Stimulated activated CD4-positive, alpha-beta T cell treated with anti-CD3 and anti-CD28 coated beads, Interleukin-12 subunit alpha, Interleukin-12 subunit beta, amount 100 ng/mL, for 24 hours (primary cell): ENCODE results near the gene SLC27A4.

Experiments
- DNase-seq, 2 experiments: peaks; one replicate each; pipeline ENCODE4 v3.0.0-alpha.2; 2020; ENCODE audit warnings: low read depth in 2 of 2

The SLC27A4 gene

DNA sequence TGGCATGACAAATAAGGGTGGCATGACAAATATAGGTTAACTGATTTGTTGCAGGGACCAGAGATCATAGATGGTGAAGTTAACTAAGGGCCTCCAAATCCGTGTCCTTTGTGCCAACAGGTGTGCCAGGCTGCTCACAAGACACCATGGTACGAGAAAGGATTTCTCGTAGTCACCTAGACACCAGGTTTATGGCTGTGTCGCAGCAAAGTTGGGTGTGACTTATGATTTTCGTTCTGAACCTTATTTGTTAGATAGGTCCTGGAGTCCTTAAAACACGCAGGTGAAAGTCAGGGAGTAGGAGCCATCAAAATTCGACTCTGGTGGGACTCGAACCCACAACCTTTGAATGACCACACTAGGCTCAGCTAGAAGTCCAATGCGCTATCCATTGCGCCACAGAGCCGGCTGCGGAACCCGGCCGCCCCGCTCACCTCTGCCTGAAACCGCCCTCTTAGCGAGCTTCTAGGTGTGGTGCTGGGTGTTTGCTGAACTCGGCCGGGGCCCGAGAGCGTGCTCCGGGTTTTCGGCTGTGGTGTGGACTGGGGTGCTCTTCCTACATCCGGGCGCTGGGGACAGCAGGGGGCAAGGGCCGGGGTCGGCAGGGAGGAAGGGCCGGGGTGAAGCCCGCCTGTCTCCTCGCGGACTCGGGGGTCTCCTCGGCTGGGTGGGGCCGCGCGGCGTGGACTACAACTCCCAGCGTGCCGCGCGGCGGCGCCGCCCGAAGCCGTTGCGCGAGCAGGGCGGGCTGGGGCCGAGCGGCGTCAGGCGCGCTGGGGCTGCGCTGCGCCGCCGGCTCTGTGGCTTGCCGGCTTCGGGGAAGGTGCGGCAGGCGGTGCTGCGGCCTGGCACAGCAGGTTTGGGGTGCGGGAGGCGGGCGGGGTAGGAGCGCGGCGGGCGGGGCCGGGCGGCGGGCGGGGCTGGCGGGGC is at the start of gene SLC27A4:
SLC27A4 (plus strand) TSS at position 767 of the 930 bp plus-strand sequence. CDS start 2,606 bp downstream, outside the sequence.
- DNase-seq, result peak; percentile 65 to 73

- DNase-seq, result no peak
These were observed 48.3 kb upstream of the SLC27A4 start for GRCh38 chr9:128292009-128292408.

- no peak for DNase-seq
These were observed 47.2 kb upstream of the SLC27A4 start for GRCh38 chr9:128293091-128293490.

DNA sequence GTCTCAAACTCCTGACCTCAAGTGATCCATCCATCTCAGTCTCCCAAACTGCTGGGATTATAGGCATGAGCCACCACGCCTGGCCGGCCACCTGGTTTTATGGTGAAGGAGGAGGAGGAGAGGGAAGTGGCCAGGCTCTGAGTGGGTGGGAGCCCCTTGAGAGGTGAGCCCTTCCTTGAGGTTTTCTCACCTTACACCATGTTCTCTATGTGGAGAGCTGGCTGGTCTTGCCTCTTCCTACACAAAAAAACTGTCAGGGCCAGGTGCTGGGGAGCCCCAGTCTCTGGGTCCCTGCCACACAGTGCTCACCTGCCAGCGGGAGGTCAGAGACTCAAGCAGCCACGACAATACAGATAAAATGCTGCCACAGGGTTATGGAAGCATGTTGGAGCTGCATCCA is 46.2 kb upstream of the SLC27A4 start:
- DNase-seq, result no peak

- DNase-seq, result no peak
These were observed 43.7 kb upstream of the SLC27A4 start for GRCh38 chr9:128296340-128297220.

DNA sequence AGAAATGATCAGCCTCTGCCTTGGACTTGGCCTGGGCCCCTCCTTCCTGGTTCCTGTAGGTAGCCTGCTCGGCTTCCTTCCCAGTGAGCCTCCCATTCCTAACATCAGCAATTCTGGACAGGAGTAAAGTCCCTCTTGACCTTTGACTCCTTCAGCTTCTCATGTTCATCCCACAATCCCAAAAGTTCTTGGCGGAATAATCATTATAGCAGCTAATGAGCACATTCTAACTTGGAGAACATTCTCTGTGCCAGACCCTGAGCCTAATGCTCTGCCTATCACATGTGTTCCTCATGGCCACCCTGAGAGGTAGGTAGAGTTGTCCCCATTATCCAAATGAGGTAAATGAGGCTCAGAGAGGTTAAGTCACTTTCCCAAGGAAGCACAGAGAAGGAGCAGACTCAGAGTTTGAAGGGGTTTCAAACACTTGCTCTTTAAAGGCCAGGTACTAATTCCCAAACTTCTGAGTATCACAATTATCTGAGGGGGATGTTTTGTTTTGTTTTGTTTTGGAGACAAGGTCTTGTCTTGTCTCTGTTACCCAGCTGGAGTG is 43.0 kb upstream of the SLC27A4 start:
- no peak for DNase-seq

GRCh38 chr9:128298535-128299482 is 41.5 kb upstream of the SLC27A4 start:
- DNase-seq, result no peak

DNA sequence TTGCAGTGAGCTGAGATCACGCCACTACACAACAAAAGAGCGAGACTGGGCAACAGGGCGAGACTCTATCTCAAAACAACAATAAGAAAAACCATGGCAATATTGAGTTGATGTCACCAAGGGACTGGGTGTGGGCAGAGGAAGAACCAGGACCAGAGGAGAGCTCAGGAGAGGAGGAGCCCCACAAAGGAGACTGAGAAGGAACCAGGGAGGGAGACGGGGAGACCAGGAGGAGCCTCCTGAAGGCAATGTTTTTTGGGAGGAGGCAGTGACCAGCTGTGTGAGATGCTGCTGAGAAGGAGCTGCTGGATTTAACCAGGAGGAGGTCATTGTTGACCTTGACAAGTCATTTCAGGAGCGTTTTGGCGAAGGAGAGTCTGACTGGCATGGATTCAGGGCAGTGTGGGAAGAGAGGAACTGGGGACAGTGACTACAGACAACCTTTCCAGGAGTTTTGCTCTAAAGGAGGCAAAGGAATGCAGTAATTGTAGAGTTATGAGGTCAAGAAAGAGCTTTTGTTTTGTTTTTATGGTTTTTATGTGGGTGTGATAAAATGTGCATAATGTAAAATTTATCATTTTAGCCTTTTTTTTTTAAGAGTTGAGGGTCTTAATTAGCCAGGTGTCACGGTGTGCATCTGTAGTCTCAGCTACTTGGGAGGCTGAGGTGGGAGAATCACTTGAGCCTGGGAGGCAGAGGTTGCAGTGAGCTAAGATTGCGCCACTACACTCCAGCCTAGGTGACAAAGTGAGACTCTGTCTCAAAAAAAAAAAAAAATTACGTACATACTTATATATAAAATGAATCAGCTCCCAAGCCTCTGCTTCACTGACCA is 36.0 kb upstream of the SLC27A4 start:
- DNase-seq, result no peak

GRCh38 chr9:128304971-128305288 is 35.4 kb upstream of the SLC27A4 start:
- no peak for DNase-seq

- no peak for DNase-seq
These were observed 30.8 kb upstream of the SLC27A4 start for GRCh38 chr9:128309551-128309950.

DNA sequence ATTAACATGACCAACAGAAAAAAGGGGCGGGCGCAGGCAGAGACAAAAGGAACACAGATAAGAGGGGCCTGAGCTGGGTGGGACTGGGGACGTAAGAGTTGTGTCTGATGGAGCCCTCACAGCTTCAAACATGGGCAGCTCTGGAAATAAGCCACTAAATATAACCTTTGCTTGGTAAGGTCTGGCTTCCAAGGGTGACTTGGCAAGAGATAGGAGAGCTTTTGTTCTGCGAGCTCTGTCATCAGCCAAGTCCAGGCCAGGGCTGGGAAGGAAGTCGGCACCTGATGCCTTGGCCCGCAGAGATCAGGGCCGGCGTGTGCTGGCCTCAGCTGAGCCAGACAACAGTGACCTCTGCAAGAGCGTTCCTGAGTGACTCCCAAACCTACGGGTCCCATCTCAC is 29.9 kb upstream of the SLC27A4 start:
- no peak for DNase-seq

DNA sequence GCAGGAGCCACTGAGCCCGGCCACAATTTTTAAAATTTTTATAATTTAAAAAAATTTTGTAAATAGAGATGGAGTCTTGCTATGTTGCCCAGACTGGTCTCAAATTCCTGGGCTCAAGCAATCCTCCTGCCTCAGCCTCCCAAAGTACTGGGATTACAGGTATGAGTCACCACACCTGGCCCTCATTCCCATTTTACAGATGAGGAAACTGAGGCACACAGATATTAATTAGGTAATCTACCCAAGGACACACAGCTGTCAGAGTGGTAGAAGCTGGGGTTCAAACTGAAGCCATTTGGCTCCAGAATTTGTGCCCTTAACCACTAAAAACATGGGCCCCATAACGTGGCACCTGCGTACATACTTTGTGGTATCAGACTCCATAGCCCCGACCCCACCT is 25.6 kb upstream of the SLC27A4 start:
- no peak for DNase-seq

DNA sequence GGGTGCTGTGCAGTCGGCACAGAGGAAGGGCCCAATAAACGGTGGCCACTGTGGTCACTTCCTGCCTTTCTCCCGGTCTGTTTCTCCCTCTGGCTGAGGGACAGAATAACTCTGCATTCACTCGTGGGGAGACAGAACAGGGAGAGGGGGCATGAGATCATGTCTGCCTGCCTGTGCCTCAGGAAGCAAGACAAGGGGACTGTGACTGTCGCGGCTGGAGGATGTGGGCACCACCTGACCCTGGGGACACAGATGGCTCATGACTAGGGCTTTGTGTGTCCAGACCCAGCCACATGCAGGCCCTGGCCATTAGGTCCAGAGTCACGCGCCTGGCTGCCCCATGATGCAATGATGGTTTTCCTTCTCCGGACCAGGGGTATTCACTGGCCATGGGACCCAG is 23.9 kb upstream of the SLC27A4 start:
- DNase-seq, result no peak

GRCh38 chr9:128317629-128318028 is 22.7 kb upstream of the SLC27A4 start:
- DNase-seq, result no peak

DNA sequence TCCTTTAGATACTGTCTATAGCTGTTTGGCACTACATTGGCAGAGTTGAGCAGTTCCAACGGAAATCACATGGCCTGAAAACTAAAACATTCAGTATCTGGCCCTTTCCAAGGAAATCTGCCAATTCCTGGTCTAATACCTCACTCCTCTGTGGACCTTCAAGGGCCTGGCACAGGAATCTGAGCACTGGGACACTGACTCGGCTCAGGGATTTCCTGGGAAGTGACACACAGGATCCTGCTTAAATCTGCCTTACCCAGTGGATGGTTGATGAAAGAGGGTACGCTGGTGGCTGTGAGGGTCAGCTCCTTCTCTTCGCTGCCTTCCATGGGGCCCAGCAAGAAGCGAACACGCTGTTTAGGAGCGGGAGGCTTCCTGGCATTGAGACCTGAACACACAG is 19.0 kb upstream of the SLC27A4 start:
- no peak for DNase-seq

DNA sequence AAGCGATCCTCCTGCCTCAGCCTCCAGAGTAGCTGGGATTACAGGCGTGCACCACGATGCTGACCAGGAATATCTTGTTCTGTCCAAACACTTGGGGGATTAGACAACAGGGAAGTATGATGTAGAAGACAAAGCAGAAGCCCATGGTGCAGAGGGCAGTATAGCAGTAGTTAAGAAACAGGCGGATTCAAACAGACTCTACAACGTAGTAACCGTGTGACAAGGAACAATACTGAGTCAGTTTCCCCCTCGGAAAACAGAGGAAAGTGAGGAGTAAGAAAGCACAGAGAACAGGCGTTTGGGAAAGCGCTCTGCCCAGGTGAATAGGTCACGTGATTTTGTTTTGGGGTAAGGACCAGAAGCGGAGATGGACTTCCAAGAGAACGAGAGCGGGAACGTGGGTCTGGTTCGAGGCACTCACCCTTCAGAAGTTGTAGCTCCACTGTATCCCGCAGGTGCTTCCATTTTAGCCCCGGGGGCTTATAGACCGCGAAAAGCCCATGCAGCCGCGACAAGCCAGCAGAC is 18.4 kb upstream of the SLC27A4 start:
- no peak for DNase-seq

DNA sequence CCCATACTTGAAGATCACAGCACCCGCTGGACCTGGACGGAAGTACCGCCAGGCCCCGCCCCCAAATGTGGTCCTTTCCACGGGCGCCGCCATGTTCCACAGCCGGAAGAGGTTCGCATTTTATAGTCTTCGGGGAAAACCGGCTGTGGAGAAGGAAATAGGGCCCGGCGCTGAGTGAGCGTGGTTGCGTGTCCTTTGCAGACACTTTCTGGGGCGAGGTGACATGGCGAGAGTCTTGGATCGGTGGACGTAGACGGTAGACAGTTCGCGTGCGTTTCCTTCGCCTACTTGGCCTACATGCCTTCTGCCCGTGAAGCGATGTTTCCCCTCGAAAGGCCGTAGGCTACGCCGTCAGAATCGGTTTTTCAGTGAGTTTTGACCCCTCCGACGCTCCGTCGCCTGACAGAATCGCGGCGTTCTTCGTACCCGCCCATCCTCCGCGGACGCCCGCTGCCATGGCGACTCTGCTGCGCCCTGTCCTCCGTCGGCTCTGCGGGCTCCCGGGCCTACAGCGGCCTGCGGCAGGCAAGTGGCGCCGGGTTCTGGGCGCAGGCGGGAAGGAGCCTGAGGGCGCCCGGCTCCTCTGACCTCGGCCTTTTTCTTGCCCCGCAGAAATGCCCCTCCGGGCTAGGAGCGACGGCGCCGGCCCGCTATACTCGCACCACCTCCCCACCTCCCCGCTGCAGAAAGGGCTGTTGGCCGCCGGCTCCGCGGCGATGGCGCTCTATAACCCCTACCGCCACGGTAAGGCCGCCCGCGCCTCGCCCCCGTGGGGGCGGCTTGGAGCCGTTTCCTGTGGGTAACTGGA is 17.7 kb upstream of the SLC27A4 start, which contains the start of the genes COQ4 and TRUB2:
COQ4 (plus strand) TSS at position 436 of the 808 bp plus-strand sequence; CDS start at position 456, 20 bp downstream.
TRUB2 (minus strand) TSS at position 44 of the 808 bp plus-strand sequence; CDS start at position 5, 39 bp downstream.
- DNase-seq, result peak; percentile 87 to 91

DNA sequence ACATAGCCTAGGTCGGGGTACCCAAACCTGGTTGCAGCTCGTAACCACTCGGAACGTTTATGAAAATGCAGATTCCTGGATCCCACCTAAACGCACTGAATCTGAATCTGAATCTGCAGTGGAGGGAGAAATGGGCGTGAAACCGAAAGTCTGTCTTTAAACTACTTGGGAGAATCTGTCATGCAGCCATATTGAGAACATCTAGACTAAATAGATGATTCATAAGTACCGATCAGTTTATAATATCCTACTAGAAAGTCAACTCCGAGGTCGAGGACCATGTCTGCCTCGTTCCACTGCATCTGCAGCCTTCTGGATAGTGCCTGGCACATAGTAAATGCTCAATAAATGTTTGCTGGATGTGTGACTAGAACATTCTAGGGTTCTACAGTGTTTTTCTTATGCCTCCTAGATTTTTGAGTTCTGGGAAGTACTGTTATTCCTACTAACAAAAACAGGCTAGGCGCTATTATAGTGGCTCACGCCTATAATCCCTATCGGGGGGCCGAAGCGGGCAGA is 17.1 kb upstream of the SLC27A4 start:
- no peak for DNase-seq

GRCh38 chr9:128323791-128324190 is 16.5 kb upstream of the SLC27A4 start:
- no peak for DNase-seq
